ENCODE results near the gene RLBP1. TPM values are rescaled to one million over a fixed set of nuclear protein-coding genes. Genes with fewer than 3 reads are reported as not detected.

Gene RLBP1
- total and polyA plus RNA-seq, 2 of the 4 experiments (the other 2 are of a cell fraction): not detected

GRCh38 chr15:89186803-89187202, 34.6 kb downstream of the RLBP1 start:
- CTCF ChIA-PET: interaction anchor here (0.7 to 1.0 kb wide), 2 partner anchors 9 to 16 kb away, joined by 3 read pairs; no protein-coding TSS in a partner anchor

More at GRCh38 chr15:89186803-89187202, 34.6 kb downstream of the RLBP1 start:
- in situ Hi-C loops (cut with MboI; ENCODE audit: low sequenced_read_pairs) (no loop called here), intact Hi-C loops (cut with micrococcal nuclease) (no loop called here), dilution Hi-C loops (cut with HindIII; ENCODE audit: low sequenced_read_pairs, unreplicated experiment) (no loop called here)
- no TSS peak for BruUV-seq (replicated peaks)
- Histone ChIP-seq H3K9ac (ENCODE audit: low read depth, low read length) (no peak overlapping the region), H3K18ac (ENCODE audit: low read depth, low read length) (no peak overlapping the region), H2AFZ (replicated peaks; ENCODE audit: low read length, poor library complexity) (no peak overlapping the region), H3K36me3 (ENCODE audit: control insufficient read depth, insufficient read depth, low read length) (peaks cover 44% of the 10 kb centered on the region), H4K91ac (ENCODE audit: insufficient read depth, low read depth, low read length) (no peak overlapping the region), H3K79me1 (ENCODE audit: low read depth in 1 of 2, low read length in 2 of 2) (peaks cover 0 to 8% of the 10 kb centered on the region in 2 experiments; a peak in 1 of 4 replicates), H4K8ac (ENCODE audit: low read depth in 2 of 2, low read length in 2 of 2) (no peak overlapping the region), H2BK20ac (ENCODE audit: low read depth, low read length) (no peak overlapping the region), H3K27me3 (ENCODE audit: control insufficient read depth, insufficient read depth, low read length) (no peaks in the 10 kb centered on the region), H2BK5ac (ENCODE audit: low read depth, low read length, poor library complexity, severe bottlenecking) (no peak overlapping the region), H3K4me2 (ENCODE audit: low read depth, low read length) (no peak overlapping the region), H3K4ac (ENCODE audit: low read depth, low read length) (no peak overlapping the region), H3K23ac (ENCODE audit: low read depth, low read length) (no peak overlapping the region), H2BK15ac (ENCODE audit: low read depth, low read length) (no peak overlapping the region), H3K56ac (ENCODE audit: extremely low read depth, insufficient read depth, low read length) (no peak overlapping the region), H4K20me1 (ENCODE audit: insufficient read depth, low read length) (no peaks in the 10 kb centered on the region), H3K9me1 (ENCODE audit: insufficient read depth, low read length) (peaks cover 18% of the 10 kb centered on the region), H3K14ac (replicated peaks; ENCODE audit: low read depth, low read length) (no peak overlapping the region), H2BK120ac (ENCODE audit: low read depth, low read length) (no peak overlapping the region), H3K4me1 (ENCODE audit: control insufficient read depth, insufficient read depth, low read length) (peaks cover 2% of the 10 kb centered on the region), H2AK9ac (replicated peaks; ENCODE audit: low read depth, low read length, poor library complexity) (no peak overlapping the region), H3K4me3 (ENCODE audit: insufficient read depth, low read depth, low read length) (no peak overlapping the region), H3K27ac (ENCODE audit: insufficient read depth, low read length) (no peak overlapping the region), H4K5ac (ENCODE audit: low read depth, low read length) (no peak overlapping the region), H2AK5ac (ENCODE audit: low read depth, low read length) (no peak overlapping the region), H3K9me3 (ENCODE audit: control insufficient read depth, insufficient read depth, low read length) (no peaks in the 10 kb centered on the region)
- DNase-seq (no peak), ATAC-seq (ENCODE audit: low read depth) (no peak)
- POLR2A ChIA-PET (ENCODE audit: unreplicated experiment): no interaction called here
- 79% methylated on average over 4 of the region's 6 CpGs; no CpG with 5 or more reads in 1 of the 2 experiments for WGBS, 2 experiments (ENCODE audit: extremely low coverage in 2 of 2, insufficient read length in 1 of 2)
- TF ChIP-seq RFX5 (IDR thresholded peaks at IDR 0.05; ENCODE audit: low read depth, low read length): no peak
- no peak for TF ChIP-seq USF2 (IDR thresholded peaks at IDR 0.05; ENCODE audit: low read depth, low read length)
- TF ChIP-seq ELK1 (IDR thresholded peaks at IDR 0.05; ENCODE audit: borderline replicate concordance, low read depth, low read length): no peak
- TF ChIP-seq SMC3 (IDR thresholded peaks at IDR 0.05; ENCODE audit: low read depth, low read length): no peak
